HG03025 (cell line): ENCODE measurements around the gene DUSP2.
A peak's percentile ranks its signal among the peaks of the same experiment; 100 is the strongest.

Source experiments
- ATAC-seq: cut with Tn5 transposase; IDR thresholded peaks from one replicate; pipeline ENCODE4 v1.9.1; 2021; ENCODE audit warnings: mild to moderate bottlenecking, moderate library complexity; ENCODE audit not compliant: unreplicated experiment, low FRiP score

Gene DUSP2

GRCh38 chr2:96145036-96145847 lies at the start of gene DUSP2:
TSS of gene DUSP2 (minus strand) at chr2:96145440. CDS start at chr2:96145354, 86 bp downstream.
- peak; percentile 54 for ATAC-seq

GRCh38 chr2:96191937-96192670 lies 46.9 kb upstream of the DUSP2 start:
- ATAC-seq, result no peak

- no peak for ATAC-seq
These were observed 43.7 kb upstream of the DUSP2 start for GRCh38 chr2:96188821-96189526.

GRCh38 chr2:96186562-96186961 lies 41.3 kb upstream of the DUSP2 start:
- ATAC-seq, result no peak

- ATAC-seq, result no peak
These were observed 40.3 kb upstream of the DUSP2 start for GRCh38 chr2:96185516-96185915.

GRCh38 chr2:96184989-96185388 lies 39.7 kb upstream of the DUSP2 start:
- no peak for ATAC-seq

- ATAC-seq, result no peak
These were observed 38.9 kb upstream of the DUSP2 start for GRCh38 chr2:96184188-96184587.

GRCh38 chr2:96181529-96181928 lies 36.3 kb upstream of the DUSP2 start:
- ATAC-seq, result no peak

GRCh38 chr2:96180521-96180920 lies 35.3 kb upstream of the DUSP2 start:
- no peak for ATAC-seq

GRCh38 chr2:96180002-96180401 lies 34.8 kb upstream of the DUSP2 start:
- no peak for ATAC-seq

- no peak for ATAC-seq
These were observed 31.4 kb upstream of the DUSP2 start for GRCh38 chr2:96176661-96177060.

- no peak for ATAC-seq
These were observed 30.7 kb upstream of the DUSP2 start for GRCh38 chr2:96175951-96176350.

GRCh38 chr2:96174251-96175144 lies 29.3 kb upstream of the DUSP2 start:
- peak; percentile 49 for ATAC-seq

- ATAC-seq, result no peak
These were observed 26.6 kb upstream of the DUSP2 start for GRCh38 chr2:96171831-96172230.

- no peak for ATAC-seq
These were observed 25.4 kb upstream of the DUSP2 start for GRCh38 chr2:96170626-96171025.

- ATAC-seq, result no peak
These were observed 24.7 kb upstream of the DUSP2 start for GRCh38 chr2:96169868-96170507.

- ATAC-seq, result no peak
These were observed 22.3 kb upstream of the DUSP2 start for GRCh38 chr2:96167407-96168013.

- peak; percentile 64 for ATAC-seq
These were observed 19.4 kb upstream of the DUSP2 start for GRCh38 chr2:96164459-96165184.
